Erythroblast (primary cell): Measurements from ENCODE around the gene FRAS1.

Experiments used
- GATA1 ChIP-seq: IDR thresholded peaks from 2 replicates; pipeline ENCODE4 v1.6.1; 2011; ENCODE audit warnings: low read depth, mild to moderate bottlenecking, control low read depth, low read length, moderate library complexity
- POLR2A ChIP-seq: IDR thresholded peaks from 2 replicates; pipeline ENCODE4 v1.6.1; 2011; ENCODE audit warnings: mild to moderate bottlenecking, low read length

- TF ChIP-seq POLR2A = no peak
- no peak for TF ChIP-seq GATA1
Observed at GRCh38 chr4:78478523-78478922, 421.4 kb downstream of the FRAS1 start.
